Transverse colon (tissue), 4 donors: Measurements from ENCODE around the gene WBP11. TPM values are rescaled to one million over a fixed set of nuclear protein-coding genes. Genes with fewer than 3 reads are reported as not detected.

Experiments
- DNase-seq: peaks from one replicate; pipeline ENCODE4 v3.0.0-alpha.2; 2019
- H3K27ac ChIP-seq, 4 donors: fragments of 200-600 bp; sonication (generic); 2 replicates each; pipeline ENCODE4 v1.5.1; 2016 to 2018; ENCODE audit warnings: inconsistent platforms in 4 of 4
- H3K27me3 ChIP-seq: fragments of 200-600 bp; sonication (generic); 2 replicates; pipeline ENCODE4 v1.5.1; 2017; ENCODE audit warnings: inconsistent platforms
- H3K36me3 ChIP-seq, 4 donors: fragments of 200-600 bp; sonication (generic); 2 replicates each; pipeline ENCODE4 v1.5.1; 2017 to 2019; ENCODE audit warnings: inconsistent platforms in 4 of 4
- H3K4me1 ChIP-seq, 4 donors: fragments of 200-600 bp; sonication (generic); 2 replicates each; pipeline ENCODE4 v1.5.1; 2017 to 2020; ENCODE audit warnings: inconsistent platforms in 4 of 4
- H3K4me3 ChIP-seq, 4 donors: fragments of 200-600 bp; sonication (generic); 1 replicate in 1 of 4; 2 replicates in 3 of 4; pipeline versions ENCODE4 v1.5.1 to v1.6.1; 2017 to 2019; ENCODE audit warnings: inconsistent platforms in 4 of 4
- H3K9me3 ChIP-seq, 2 donors: fragments of 200-600 bp; sonication (generic); 2 replicates each; pipeline ENCODE4 v1.5.1; 2017 to 2019; ENCODE audit warnings: inconsistent platforms in 2 of 2
- EP300 ChIP-seq: sonication (generic); formaldehyde crosslinking; IDR thresholded peaks from one replicate; pipeline ENCODE4 v1.6.1; 2017; ENCODE audit warnings: antibody characterized with exemption, low read depth
- POLR2A ChIP-seq: fragments of 450-650 bp; IDR thresholded peaks from one replicate; pipeline ENCODE4 v1.6.1; 2016; ENCODE audit warnings: antibody characterized with exemption, mild to moderate bottlenecking, moderate library complexity
- POLR2AphosphoS5 ChIP-seq, 3 donors: sonication (generic); formaldehyde crosslinking; IDR thresholded peaks; one replicate each; pipeline ENCODE4 v1.6.1; 2016; ENCODE audit warnings: antibody characterized with exemption in 3 of 3
- WGBS, 2 donors: methylation state at CpG; one replicate each; pipeline ENCODE4 v1.1.5; 2018; ENCODE audit warnings: low coverage in 1 of 2; 5-methylcytosine and 5-hydroxymethylcytosine counted together
- in situ Hi-C, 4 donors: fragments of 200-750 bp; cut with MboI; loops; one replicate each; pipeline versions ENCODE4 v1.15.0 to v1.15.1; 2017; ENCODE audit warnings: low sequenced_read_pairs in 3 of 4, low pct_ligation_motif_present in 1 of 4, low pct_unique_long_range_greater_than_20kb in 1 of 4
- intact Hi-C: fragments of 100-400 bp; cut with DNase I; formaldehyde crosslinking; loops from one replicate; pipeline ENCODE4 v1.15.1; 2023; ENCODE audit warnings: low total_unique reads
- total RNA-seq, 4 donors: library from RNA; depleted of rRNA; stranded (reverse); fragments of >200 nt; gene quantifications; one replicate each; pipeline ENCODE4 v1.1.0, GENCODE V29; 2016
- TF ChIP-seq, protein P1 (sequence below), 5 experiments: fragments of 200-600 bp in 3 of 5; fragments of 450-650 bp in 2 of 5; sonication (generic) in 3 of 5; IDR thresholded peaks; 1 replicate in 2 of 5; 2 replicates in 3 of 5; pipeline ENCODE4 v1.5.1; 2016 to 2017; ENCODE audit warnings: antibody characterized with exemption in 5 of 5, inconsistent platforms in 3 of 5, mild to moderate bottlenecking in 2 of 5, moderate library complexity in 1 of 5

The WBP11 gene
- total RNA-seq, 4 donors from 2014 or later, result 7.4 to 19.4 (median 11.6) TPM

GRCh38 chr12:14833336-14833735 lies 30.1 kb upstream of the WBP11 start:
- H3K27me3 ChIP-seq, result no peaks in the 10 kb centered on the region
- H3K36me3 ChIP-seq, result no peaks in the 10 kb centered on the region
- no peaks in the 10 kb centered on the region for H3K9me3 ChIP-seq
- H3K27ac ChIP-seq, result no peak overlapping the region
- in situ Hi-C loops (loop anchor here in 2 of 4 donors (25.0 kb wide), 2 partner anchors 429 to 679 kb away; no protein-coding TSS in a partner anchor), intact Hi-C loops (no loop called here)
- WGBS, 2 donors, result 81 to 89% methylated on average over 3 of the region's 3 CpGs
- H3K4me1 ChIP-seq, result no peaks in the 10 kb centered on the region
- TF ChIP-seq POLR2AphosphoS5 (IDR thresholded peaks at IDR 0.05), result no peak
- no peak for TF ChIP-seq EP300
- no peak for TF ChIP-seq POLR2A
- no peak overlapping the region for H3K4me3 ChIP-seq
- no peak for DNase-seq

GRCh38 chr12:14828892-14829291 lies 25.6 kb upstream of the WBP11 start:
- Histone ChIP-seq H3K27ac (no peak overlapping the region), H3K27me3 (no peaks in the 10 kb centered on the region), H3K9me3 (no peaks in the 10 kb centered on the region), H3K36me3 (no peaks in the 10 kb centered on the region), H3K4me1 (no peaks in the 10 kb centered on the region), H3K4me3 (no peak overlapping the region)
- no peak for TF ChIP-seq EP300
- TF ChIP-seq POLR2AphosphoS5 (IDR thresholded peaks at IDR 0.05), result no peak
- TF ChIP-seq POLR2A, result no peak
- TF ChIP-seq, protein P1, sequence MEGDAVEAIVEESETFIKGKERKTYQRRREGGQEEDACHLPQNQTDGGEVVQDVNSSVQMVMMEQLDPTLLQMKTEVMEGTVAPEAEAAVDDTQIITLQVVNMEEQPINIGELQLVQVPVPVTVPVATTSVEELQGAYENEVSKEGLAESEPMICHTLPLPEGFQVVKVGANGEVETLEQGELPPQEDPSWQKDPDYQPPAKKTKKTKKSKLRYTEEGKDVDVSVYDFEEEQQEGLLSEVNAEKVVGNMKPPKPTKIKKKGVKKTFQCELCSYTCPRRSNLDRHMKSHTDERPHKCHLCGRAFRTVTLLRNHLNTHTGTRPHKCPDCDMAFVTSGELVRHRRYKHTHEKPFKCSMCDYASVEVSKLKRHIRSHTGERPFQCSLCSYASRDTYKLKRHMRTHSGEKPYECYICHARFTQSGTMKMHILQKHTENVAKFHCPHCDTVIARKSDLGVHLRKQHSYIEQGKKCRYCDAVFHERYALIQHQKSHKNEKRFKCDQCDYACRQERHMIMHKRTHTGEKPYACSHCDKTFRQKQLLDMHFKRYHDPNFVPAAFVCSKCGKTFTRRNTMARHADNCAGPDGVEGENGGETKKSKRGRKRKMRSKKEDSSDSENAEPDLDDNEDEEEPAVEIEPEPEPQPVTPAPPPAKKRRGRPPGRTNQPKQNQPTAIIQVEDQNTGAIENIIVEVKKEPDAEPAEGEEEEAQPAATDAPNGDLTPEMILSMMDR (IDR thresholded peaks at IDR 0.05), result no peak
- in situ Hi-C loops, result loop anchor here in 2 of 4 donors (25.0 kb wide), 2 partner anchors 433 to 683 kb away; no protein-coding TSS in a partner anchor
- no peak for DNase-seq
- intact Hi-C loops, result no loop called here

DNA sequence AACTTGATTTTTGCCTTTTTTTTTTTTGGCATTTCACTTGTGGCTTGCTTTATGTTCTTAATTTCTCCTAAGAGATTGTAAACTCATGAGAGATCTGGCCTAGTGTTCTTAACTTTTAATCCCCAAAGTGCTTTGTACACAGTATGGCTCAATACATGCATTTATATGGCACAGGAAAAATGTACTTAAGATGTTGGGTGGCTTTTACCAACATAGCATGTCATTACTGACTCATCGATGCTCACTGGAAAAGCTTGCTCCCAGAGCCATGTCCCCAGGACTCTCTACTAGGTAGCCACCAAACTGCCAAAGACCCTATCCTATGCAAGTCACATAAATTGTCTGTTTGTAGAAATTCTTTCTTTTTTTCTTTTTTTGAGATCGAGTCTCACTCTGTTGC lies 23.8 kb upstream of the WBP11 start:
- no peak for DNase-seq
- no peak for TF ChIP-seq EP300
- no peak for TF ChIP-seq POLR2AphosphoS5 (IDR thresholded peaks at IDR 0.05)
- no peak for TF ChIP-seq POLR2A
- TF ChIP-seq, protein P1 (IDR thresholded peaks at IDR 0.05), result no peak
- Histone ChIP-seq H3K4me1 (no peaks in the 10 kb centered on the region), H3K27ac (no peak overlapping the region), H3K4me3 (no peak overlapping the region), H3K36me3 (no peaks in the 10 kb centered on the region), H3K27me3 (no peaks in the 10 kb centered on the region), H3K9me3 (no peaks in the 10 kb centered on the region)
- in situ Hi-C loops, result loop anchor here in 2 of 4 donors (25.0 kb wide), 2 partner anchors 435 to 685 kb away; no protein-coding TSS in a partner anchor
- intact Hi-C loops, result no loop called here
- WGBS, 2 donors, result 97 to 100% methylated on average over 1 to 2 of the region's 2 CpGs

DNA sequence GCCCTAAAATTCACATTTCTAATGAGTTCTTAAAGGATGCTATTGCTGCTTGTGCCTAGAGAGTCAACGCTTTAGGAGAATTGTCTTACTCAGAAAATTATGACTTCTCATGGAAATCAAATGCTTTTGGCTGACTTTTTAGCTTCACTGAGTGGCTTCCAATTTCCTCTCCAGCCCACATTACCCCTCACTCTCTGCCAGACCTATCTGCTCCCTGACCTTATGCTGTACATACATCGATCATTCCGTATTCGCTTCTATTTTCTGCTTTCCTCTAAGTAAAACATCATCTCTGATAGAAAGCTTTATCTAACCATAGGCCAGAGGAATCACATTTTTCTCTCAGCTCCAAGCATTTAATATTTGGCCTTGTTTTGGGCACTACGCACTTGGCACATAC lies 23.2 kb upstream of the WBP11 start:
- no peaks in the 10 kb centered on the region for H3K36me3 ChIP-seq
- no peaks in the 10 kb centered on the region for H3K4me1 ChIP-seq
- in situ Hi-C loops (loop anchor here in 2 of 4 donors (25.0 kb wide), 2 partner anchors 436 to 686 kb away; no protein-coding TSS in a partner anchor), intact Hi-C loops (no loop called here)
- no peaks in the 10 kb centered on the region for H3K9me3 ChIP-seq
- DNase-seq, result no peak
- no peak overlapping the region for H3K27ac ChIP-seq
- TF ChIP-seq POLR2AphosphoS5 (IDR thresholded peaks at IDR 0.05) (no peak), EP300 (no peak), POLR2A (no peak)
- TF ChIP-seq, protein P1 (IDR thresholded peaks at IDR 0.05), result no peak
- H3K4me3 ChIP-seq, result no peak overlapping the region
- 86 to 89% methylated on average over 5 of the region's 5 CpGs for WGBS, 2 donors
- H3K27me3 ChIP-seq, result no peaks in the 10 kb centered on the region

DNA sequence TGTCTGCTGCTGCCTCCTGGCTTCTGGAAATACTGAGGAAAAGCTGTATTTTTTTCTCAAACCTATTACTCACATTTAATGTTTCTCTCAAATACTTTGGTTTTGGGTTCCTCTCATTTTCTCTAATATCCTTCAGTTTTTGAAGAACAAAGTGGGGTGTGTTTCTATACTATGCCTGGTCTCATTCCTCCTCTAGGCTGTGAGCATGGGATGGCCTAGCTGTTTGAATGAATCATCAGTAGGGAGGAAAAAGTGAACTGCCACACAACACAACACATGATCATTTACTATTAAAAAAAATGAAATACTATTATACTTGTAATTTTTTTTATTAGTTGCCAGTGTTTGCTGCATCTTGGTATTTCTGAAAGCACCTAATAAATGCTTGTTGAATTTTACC lies 22.0 kb upstream of the WBP11 start:
- H3K9me3 ChIP-seq, result no peaks in the 10 kb centered on the region
- intact Hi-C loops, result no loop called here
- no peak overlapping the region for H3K27ac ChIP-seq
- no peak overlapping the region for H3K4me3 ChIP-seq
- no peak for DNase-seq
- H3K4me1 ChIP-seq, result no peaks in the 10 kb centered on the region
- no peaks in the 10 kb centered on the region for H3K36me3 ChIP-seq
- in situ Hi-C loops, result loop anchor here in 2 of 4 donors (25.0 kb wide), 2 partner anchors 437 to 687 kb away; no protein-coding TSS in a partner anchor
- TF ChIP-seq, protein P1 (IDR thresholded peaks at IDR 0.05), result no peak
- TF ChIP-seq EP300 (no peak), POLR2A (no peak), POLR2AphosphoS5 (IDR thresholded peaks at IDR 0.05) (no peak)
- no peaks in the 10 kb centered on the region for H3K27me3 ChIP-seq
